Mucosa of rectum (tissue), 2 donors: ENCODE results near the gene EPB42.

Experiments
- H3K27ac ChIP-seq, 2 donors: one replicate each; pipeline ENCODE4 v1.7.0; 2013; ENCODE audit warnings: inconsistent platforms in 2 of 2, low read depth in 2 of 2, low read length in 2 of 2
- H3K27me3 ChIP-seq, 2 donors: one replicate each; pipeline ENCODE4 v1.7.0; 2013; ENCODE audit warnings: low read length in 2 of 2; ENCODE audit not compliant: control insufficient read depth in 2 of 2, insufficient read depth in 2 of 2
- H3K36me3 ChIP-seq, 2 donors: one replicate each; pipeline ENCODE4 v1.7.0; 2013; ENCODE audit warnings: low read length in 2 of 2; ENCODE audit not compliant: control insufficient read depth in 2 of 2, insufficient read depth in 2 of 2
- H3K4me1 ChIP-seq, 2 donors: one replicate each; pipeline ENCODE4 v1.7.0; 2013; ENCODE audit warnings: low read length in 2 of 2, mild to moderate bottlenecking in 1 of 2; ENCODE audit not compliant: control insufficient read depth in 2 of 2, insufficient read depth in 2 of 2
- H3K4me3 ChIP-seq, 2 donors: one replicate each; pipeline ENCODE4 v1.7.0; 2013; ENCODE audit warnings: low read length in 2 of 2
- H3K9ac ChIP-seq, 2 donors: one replicate each; pipeline ENCODE4 v1.7.0; 2013; ENCODE audit warnings: low read length in 2 of 2, low read depth in 1 of 2, mild to moderate bottlenecking in 1 of 2
- H3K9me3 ChIP-seq, 2 donors: one replicate each; pipeline ENCODE4 v1.7.0; 2013; ENCODE audit warnings: low read length in 2 of 2; ENCODE audit not compliant: control insufficient read depth in 2 of 2
- donor health status: healthy.
- donor health status: Normal muscosa, but diverticular disease.

Gene EPB42

DNA sequence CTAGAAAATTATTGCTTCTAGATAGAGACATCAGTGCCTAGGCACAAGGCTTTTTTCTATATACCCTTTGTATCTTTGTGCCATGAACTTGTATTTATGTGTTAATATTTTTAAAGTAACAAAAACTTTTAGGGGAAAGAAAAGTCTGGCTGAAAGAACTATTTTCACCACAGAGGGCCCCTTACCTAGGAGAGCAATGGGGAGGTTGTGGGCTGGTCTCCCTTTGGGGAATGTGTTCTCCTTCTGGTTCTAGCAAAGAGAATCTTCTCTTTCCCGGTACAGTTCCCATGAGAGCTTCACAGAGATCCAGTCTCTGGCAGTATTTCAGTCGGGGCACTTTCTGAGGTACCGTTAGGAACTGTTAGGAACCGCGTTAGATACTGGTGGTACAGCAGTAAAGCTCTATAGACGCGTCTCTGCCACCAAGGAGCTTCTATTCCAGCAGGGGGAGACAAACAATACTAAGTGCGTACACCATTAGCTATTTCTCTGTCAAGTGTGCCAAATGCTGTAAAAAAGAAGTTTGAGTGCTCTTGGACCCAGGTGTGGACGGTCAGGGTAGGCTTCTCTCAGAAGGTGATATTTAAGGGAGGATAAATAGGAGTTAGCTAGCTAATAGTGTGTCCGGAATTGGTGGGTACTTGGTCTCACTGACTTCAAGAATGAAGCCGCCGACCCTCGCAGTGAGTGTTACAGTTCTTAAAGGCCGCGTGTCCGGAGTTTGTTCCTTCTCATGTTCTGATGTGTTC lies 4.6 kb upstream of the EPB42 start:
- Histone ChIP-seq H3K9ac (no peak overlapping the region), H3K27ac (no peak overlapping the region), H3K27me3 (no peaks in the 10 kb centered on the region), H3K4me1 (no peaks in the 10 kb centered on the region), H3K36me3 (no peaks in the 10 kb centered on the region), H3K9me3 (no peaks in the 10 kb centered on the region), H3K4me3 (no peak overlapping the region)

DNA sequence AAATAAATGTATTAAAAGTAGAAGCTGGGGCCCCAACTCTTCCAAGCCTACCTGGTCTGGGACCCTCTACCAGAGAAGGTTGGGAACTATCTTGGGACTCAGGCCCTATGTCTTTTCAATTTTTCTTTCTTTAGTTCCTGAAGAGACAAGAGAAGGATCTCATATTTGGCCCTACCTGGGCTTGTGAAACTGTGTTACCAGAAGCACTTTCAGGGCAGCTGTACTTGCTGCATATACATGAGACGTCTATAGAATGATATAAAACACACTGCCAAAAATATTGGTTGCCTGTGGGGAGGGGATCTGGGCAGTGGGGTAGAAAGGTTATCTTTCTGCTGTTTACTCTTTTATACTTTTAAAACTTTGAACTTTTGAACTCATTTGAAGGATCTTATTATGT lies 604 bp upstream of the EPB42 start:
- Histone ChIP-seq H3K4me3 (no peak overlapping the region), H3K4me1 (no peaks in the 10 kb centered on the region), H3K27ac (no peak overlapping the region), H3K9me3 (no peaks in the 10 kb centered on the region), H3K36me3 (no peaks in the 10 kb centered on the region), H3K9ac (no peak overlapping the region), H3K27me3 (no peaks in the 10 kb centered on the region)

DNA sequence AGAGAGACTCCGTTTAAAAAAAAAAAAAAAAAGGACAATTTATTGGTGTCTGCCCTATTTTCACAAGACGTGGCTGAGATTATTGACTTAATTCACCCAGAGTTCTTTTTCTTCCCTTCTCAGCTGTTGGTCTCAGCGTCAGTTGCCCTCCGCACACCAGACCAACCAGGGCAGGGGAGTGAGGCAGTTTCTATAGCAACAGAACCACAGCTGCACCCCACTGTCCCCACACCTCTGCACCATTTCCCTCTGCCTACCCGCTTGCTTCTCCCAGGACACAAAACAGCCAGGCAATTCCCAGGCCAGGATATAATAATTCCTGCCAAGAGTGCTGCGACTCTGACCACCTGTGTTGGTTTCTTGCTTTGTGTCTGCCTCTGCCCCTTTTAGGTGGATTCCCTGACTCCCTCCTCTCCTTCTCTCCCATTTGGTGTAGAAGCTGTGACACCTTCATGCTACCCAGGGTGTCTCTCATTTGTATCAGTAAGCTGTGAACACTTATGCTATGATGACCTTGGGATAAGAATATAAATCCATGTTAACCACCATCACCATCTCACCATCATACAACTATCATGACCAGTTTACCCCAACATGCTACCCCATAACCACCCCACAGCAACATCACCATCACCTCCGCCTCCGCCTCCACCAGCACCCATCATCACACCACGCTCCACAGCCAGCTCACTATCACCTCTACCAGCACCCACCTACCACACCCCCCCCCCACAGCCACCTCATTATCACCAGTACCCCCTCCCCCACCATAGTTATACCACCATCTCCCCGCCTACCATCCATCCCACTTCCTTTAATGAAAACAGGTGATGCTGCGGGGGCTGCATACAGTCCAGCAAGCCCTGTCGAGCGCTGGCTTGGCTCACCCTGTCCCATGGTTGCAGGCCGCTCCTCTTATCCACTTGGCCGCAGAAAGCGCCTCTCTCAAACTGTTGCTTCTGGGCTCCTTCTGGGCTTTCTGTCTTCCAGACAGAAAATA lies 589 bp downstream of the EPB42 start:
- Histone ChIP-seq H3K9me3 (no peaks in the 10 kb centered on the region), H3K4me1 (no peaks in the 10 kb centered on the region), H3K27ac (no peak overlapping the region), H3K4me3 (no peak overlapping the region), H3K27me3 (no peaks in the 10 kb centered on the region), H3K36me3 (no peaks in the 10 kb centered on the region), H3K9ac (no peak overlapping the region)

DNA sequence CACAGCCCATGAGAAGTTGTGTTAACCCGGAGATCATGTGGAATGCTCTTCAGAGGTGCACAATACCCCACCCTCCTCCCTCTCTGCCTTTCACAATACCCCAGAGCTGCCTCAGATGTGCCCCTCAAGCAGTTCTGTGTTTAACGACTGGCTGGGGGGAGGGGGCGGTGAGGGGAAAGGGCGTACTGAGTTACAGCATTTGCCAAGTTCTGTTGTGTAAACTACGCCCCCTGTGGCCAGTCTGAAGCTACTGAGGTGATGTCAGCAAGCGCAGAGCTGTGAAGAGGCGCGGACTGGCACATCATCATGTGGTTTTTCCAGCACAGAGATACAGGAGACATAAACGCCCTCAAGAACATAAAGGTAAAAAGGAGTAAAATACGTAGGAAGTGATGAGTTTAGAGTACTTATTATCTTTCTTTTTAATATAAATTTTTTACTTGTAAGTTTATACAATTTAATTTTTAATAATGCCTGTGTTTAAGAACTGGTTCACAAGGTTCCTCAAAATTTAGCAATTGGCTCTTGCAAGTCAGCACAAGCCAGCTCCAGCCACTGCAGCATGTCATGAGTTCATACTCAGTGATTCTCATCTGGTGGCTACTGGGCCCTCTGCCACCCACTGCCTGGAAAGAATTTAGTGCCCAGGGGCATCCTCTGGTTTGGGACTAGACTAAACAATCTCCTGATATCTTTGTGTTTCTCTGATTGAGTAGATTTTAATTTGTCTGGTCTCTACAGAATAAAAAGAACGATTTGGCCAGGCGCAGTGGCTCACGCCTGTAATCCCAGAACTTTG lies 1.7 kb downstream of the EPB42 start:
- H3K27ac ChIP-seq = no peak overlapping the region
- H3K27me3 ChIP-seq = no peaks in the 10 kb centered on the region
- no peaks in the 10 kb centered on the region for H3K4me1 ChIP-seq
- H3K9ac ChIP-seq = no peak overlapping the region
- no peaks in the 10 kb centered on the region for H3K9me3 ChIP-seq
- no peaks in the 10 kb centered on the region for H3K36me3 ChIP-seq
- H3K4me3 ChIP-seq = no peak overlapping the region

DNA sequence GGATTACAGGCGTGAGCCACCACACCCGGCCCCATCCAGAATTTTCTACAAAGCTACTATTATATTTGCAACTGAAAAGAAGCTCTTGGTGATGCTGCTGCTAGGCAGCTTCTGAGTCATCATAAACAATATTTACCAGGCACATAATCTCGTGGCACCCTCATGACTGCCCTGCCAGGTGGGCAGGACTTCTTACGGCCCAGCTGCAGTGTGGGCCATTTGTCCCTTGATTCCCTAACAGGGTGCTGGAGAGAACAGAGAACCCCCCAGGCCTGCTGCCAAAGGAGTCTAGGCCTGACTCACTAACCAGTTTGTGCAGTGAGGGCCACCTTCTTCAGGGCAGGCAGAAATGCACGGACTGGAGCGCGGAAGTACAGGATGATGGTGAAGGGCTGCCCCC lies 4.9 kb downstream of the EPB42 start:
- H3K27ac ChIP-seq = no peak overlapping the region
- no peaks in the 10 kb centered on the region for H3K9me3 ChIP-seq
- H3K4me3 ChIP-seq = no peak overlapping the region
- no peaks in the 10 kb centered on the region for H3K27me3 ChIP-seq
- H3K36me3 ChIP-seq = no peaks in the 10 kb centered on the region
- H3K9ac ChIP-seq = no peak overlapping the region
- H3K4me1 ChIP-seq = no peaks in the 10 kb centered on the region

DNA sequence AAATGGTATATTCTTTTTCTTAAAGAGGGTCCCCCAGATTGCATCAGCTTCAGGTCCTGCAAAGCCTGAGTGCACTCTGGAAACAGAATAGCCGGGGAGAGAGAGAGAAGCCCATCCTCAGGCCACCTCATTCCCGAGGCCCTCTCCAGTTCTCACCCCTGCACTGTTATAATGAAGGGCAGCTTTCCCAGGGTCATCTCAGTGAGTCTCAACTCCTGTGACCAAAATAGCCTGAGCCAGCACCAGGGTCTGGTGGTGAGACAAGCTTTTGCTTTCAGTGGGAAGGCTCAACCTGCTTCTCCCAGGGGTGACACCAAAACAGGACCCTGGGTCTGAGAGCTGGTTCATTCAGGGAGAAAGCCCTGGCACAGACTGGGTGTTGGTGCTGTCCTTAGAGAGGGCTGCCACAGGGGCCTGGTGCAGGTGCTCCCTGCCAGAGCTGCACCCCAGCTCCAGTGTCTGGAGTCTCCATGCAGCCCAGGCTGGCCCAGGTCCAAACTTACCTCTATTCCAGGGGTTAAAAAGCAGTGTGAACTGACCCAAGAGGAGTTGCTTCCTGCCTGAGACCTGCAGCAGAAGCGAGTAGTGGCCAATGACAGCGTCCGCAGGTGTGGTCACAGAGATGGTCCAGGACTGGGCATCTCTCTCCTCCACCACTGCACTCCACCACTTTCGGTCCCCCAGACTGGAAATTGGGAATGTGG lies 6.1 kb downstream of the EPB42 start:
- no peaks in the 10 kb centered on the region for H3K9me3 ChIP-seq
- H3K4me3 ChIP-seq = no peak overlapping the region
- no peak overlapping the region for H3K9ac ChIP-seq
- no peak overlapping the region for H3K27ac ChIP-seq
- H3K4me1 ChIP-seq = no peaks in the 10 kb centered on the region
- H3K36me3 ChIP-seq = no peaks in the 10 kb centered on the region
- no peaks in the 10 kb centered on the region for H3K27me3 ChIP-seq

DNA sequence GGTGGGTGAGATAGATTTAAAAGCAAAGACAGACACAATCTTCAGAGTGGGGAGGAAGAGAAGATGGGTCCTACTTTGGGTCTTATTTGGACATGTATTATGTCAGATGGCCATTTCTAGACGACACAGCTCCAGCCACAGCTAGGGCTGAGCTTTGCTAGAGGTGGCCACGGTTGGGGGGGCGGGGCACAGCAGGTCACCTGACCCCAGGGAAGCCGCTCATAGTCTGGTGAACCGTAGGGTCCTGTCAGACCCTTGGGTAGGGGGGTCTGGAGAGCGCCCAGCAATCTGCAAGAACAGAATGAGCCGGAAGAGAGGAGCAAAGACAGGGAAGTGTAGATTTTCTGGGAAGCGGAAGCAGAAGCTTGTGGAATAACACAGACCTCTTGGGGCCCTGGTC lies 6.6 kb downstream of the EPB42 start:
- no peak overlapping the region for H3K9ac ChIP-seq
- H3K27me3 ChIP-seq = peaks cover 0 to 2% of the 10 kb centered on the region in 2 donors
- H3K36me3 ChIP-seq = no peaks in the 10 kb centered on the region
- H3K4me3 ChIP-seq = no peak overlapping the region
- H3K27ac ChIP-seq = no peak overlapping the region
- H3K9me3 ChIP-seq = no peaks in the 10 kb centered on the region
- no peaks in the 10 kb centered on the region for H3K4me1 ChIP-seq

DNA sequence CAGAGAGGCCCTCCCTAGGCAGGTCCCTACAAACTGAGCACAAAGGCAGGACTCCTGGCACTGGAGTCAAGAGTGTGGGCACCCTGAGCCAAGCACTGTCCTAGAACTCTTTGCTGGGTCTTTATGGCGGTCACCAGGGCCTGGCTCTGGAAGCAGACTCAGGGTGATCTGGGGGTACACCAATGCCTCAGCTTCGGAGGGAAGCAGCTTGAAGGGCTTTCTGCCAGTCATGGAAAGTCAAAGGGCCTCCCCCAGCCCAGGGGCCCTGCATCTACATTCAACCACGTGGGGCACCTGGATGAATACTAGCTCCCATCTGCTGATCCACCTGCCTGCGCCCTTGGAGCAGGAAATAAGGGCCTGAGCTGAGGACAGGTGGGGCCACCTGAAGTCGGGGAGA lies 7.4 kb downstream of the EPB42 start:
- H3K36me3 ChIP-seq = no peaks in the 10 kb centered on the region
- no peaks in the 10 kb centered on the region for H3K4me1 ChIP-seq
- H3K27ac ChIP-seq = no peak overlapping the region
- no peaks in the 10 kb centered on the region for H3K9me3 ChIP-seq
- no peak overlapping the region for H3K9ac ChIP-seq
- no peak overlapping the region for H3K4me3 ChIP-seq
- H3K27me3 ChIP-seq = peaks cover 0 to 2% of the 10 kb centered on the region in 2 donors

DNA sequence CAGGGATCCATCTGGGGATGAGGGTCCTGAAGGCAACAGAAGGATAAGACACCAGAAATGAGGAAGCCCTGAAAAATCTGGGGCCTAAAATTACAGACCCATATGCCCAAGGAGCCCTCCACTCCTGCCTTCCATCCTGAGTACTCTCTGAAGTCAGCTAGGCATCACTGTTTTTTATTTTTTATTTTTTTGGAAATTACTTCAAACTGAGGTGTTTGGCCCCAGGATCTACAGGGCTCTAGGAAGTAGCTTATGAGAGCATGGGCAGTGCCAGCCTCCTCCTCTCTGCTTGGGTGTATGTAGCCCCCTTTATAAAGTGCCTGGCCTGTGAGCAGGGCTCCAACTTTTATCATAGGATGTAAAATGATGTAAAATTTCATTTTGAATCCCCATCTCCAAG lies 7.9 kb downstream of the EPB42 start:
- H3K36me3 ChIP-seq = no peaks in the 10 kb centered on the region
- no peak overlapping the region for H3K27ac ChIP-seq
- H3K4me1 ChIP-seq = no peaks in the 10 kb centered on the region
- no peak overlapping the region for H3K4me3 ChIP-seq
- no peak overlapping the region for H3K9ac ChIP-seq
- no peaks in the 10 kb centered on the region for H3K9me3 ChIP-seq
- peaks cover 0 to 2% of the 10 kb centered on the region in 2 donors for H3K27me3 ChIP-seq
